GM23338 (cell line): ENCODE data around the gene RO60. TPM values are rescaled to one million over a fixed set of nuclear protein-coding genes. Genes with fewer than 3 reads are reported as not detected.

Experiments used
- ATAC-seq: fragments of 200-7000 bp; cut with Tn5 transposase; 3 replicates; pipeline ENCODE4 v1.9.1; 2020
- DNase-seq: peaks from one replicate; pipeline ENCODE4 v3.0.0-alpha.2; 2015; ENCODE audit warnings: low spot score
- H2AFZ ChIP-seq: fragments of 200-600 bp; sonication (generic); 2 replicates; pipeline ENCODE4 v1.8.0; 2016; ENCODE audit warnings: antibody characterized with exemption, mild to moderate bottlenecking, moderate library complexity
- H3F3A ChIP-seq: fragments of 200-600 bp; sonication (generic); replicated peaks from 2 replicates; pipeline ENCODE4 v1.8.0; 2017; ENCODE audit warnings: antibody characterized with exemption, mixed run types, low read depth
- H3K27ac ChIP-seq: fragments of 200-600 bp; sonication (generic); 2 replicates; pipeline ENCODE4 v1.6.1; 2016; ENCODE audit warnings: low read depth
- H3K27me3 ChIP-seq: fragments of 200-600 bp; sonication (generic); 2 replicates; pipeline ENCODE4 v1.8.0; 2016; ENCODE audit warnings: mild to moderate bottlenecking, mixed run types, moderate library complexity; ENCODE audit not compliant: insufficient read depth
- H3K36me3 ChIP-seq: fragments of 200-600 bp; sonication (generic); 2 replicates; pipeline ENCODE4 v1.8.0; 2016; ENCODE audit warnings: mild to moderate bottlenecking; ENCODE audit not compliant: insufficient read depth
- H3K4me1 ChIP-seq: fragments of 200-600 bp; sonication (generic); 2 replicates; pipeline ENCODE4 v1.8.0; 2016; ENCODE audit warnings: mild to moderate bottlenecking, moderate library complexity; ENCODE audit not compliant: insufficient read depth
- H3K4me2 ChIP-seq: fragments of 200-600 bp; sonication (generic); 2 replicates; pipeline ENCODE4 v1.7.1; 2017; ENCODE audit warnings: mixed run types
- H3K4me3 ChIP-seq: fragments of 200-600 bp; sonication (generic); 2 replicates; pipeline ENCODE4 v1.6.1; 2016; ENCODE audit warnings: mixed run types
- H3K79me2 ChIP-seq: fragments of 200-600 bp; sonication (generic); replicated peaks from 2 replicates; pipeline ENCODE4 v1.8.0; 2017; ENCODE audit warnings: mild to moderate bottlenecking; ENCODE audit not compliant: insufficient read depth
- H3K9me2 ChIP-seq: fragments of 200-600 bp; sonication (generic); 2 replicates; pipeline ENCODE4 v1.8.0; 2017; ENCODE audit not compliant: insufficient read depth
- H4K20me1 ChIP-seq: fragments of 200-600 bp; sonication (generic); replicated peaks from 2 replicates; pipeline ENCODE4 v1.8.0; 2017; ENCODE audit warnings: mild to moderate bottlenecking; ENCODE audit not compliant: insufficient read depth
- H3K27ac Mint-ChIP-seq: 2 replicates; pipeline ENCODE4 v1.8.0; 2020; ENCODE audit warnings: inconsistent platforms, mild to moderate bottlenecking, moderate library complexity, mixed read lengths
- H3K27me3 Mint-ChIP-seq: 3 replicates; pipeline ENCODE4 v1.8.0; 2022; ENCODE audit warnings: low read depth, mild to moderate bottlenecking, moderate library complexity, mixed read lengths, inconsistent platforms; ENCODE audit not compliant: insufficient read depth, poor library complexity
- H3K36me3 Mint-ChIP-seq: 3 replicates; pipeline ENCODE4 v1.8.0; 2021; ENCODE audit warnings: low read depth, mild to moderate bottlenecking, inconsistent platforms, moderate library complexity, mixed read lengths
- H3K4me1 Mint-ChIP-seq: 3 replicates; pipeline ENCODE4 v1.8.0; 2020; ENCODE audit warnings: mild to moderate bottlenecking, inconsistent platforms, mixed read lengths
- H3K4me3 Mint-ChIP-seq: 3 replicates; pipeline ENCODE4 v1.8.0; 2021; ENCODE audit warnings: moderate library complexity, mild to moderate bottlenecking, inconsistent platforms, mixed read lengths
- H3K9me3 Mint-ChIP-seq: 3 replicates; pipeline ENCODE4 v1.8.0; 2020; ENCODE audit warnings: moderate library complexity, mild to moderate bottlenecking, inconsistent platforms, mixed read lengths
- CREB1 ChIP-seq: fragments of 250-450 bp; sonication (Bioruptor Pico); IDR thresholded peaks from 2 replicates; pipeline ENCODE4 v1.5.0; 2020; ENCODE audit warnings: low read depth, mild to moderate bottlenecking, moderate library complexity
- CTCF ChIP-seq, 2 experiments: fragments of 200-600 bp in 1 of 2; sonication (generic) in 1 of 2; conservative IDR thresholded peaks; 2 replicates each; pipeline versions ENCODE4 v1.5.1 to v1.6.1; 2016 to 2017; ENCODE audit warnings: antibody characterized with exemption in 2 of 2, low read depth in 2 of 2, mild to moderate bottlenecking in 2 of 2, moderate library complexity in 1 of 2
- ETS1 ChIP-seq: IDR thresholded peaks from 2 replicates; pipeline ENCODE4 v1.6.1; 2016; ENCODE audit warnings: antibody characterized with exemption
- EZH2 ChIP-seq: fragments of 200-600 bp; sonication (generic); IDR thresholded peaks from one replicate; pipeline ENCODE4 v1.8.0; 2017; ENCODE audit warnings: antibody characterized with exemption, mild to moderate bottlenecking, low read depth; ENCODE audit not compliant: unreplicated experiment
- EZH2phosphoT487 ChIP-seq: fragments of 200-600 bp; sonication (generic); IDR thresholded peaks from one replicate; pipeline ENCODE4 v1.8.1; 2018; ENCODE audit warnings: antibody characterized with exemption; ENCODE audit not compliant: unreplicated experiment
- JUNB ChIP-seq: IDR thresholded peaks from one replicate; pipeline ENCODE4 v1.6.1; 2016; ENCODE audit warnings: antibody characterized with exemption; ENCODE audit not compliant: unreplicated experiment
- NANOG ChIP-seq: IDR thresholded peaks from 2 replicates; pipeline ENCODE4 v1.6.1; 2016; ENCODE audit warnings: antibody characterized with exemption, borderline replicate concordance
- POLR2AphosphoS5 ChIP-seq: IDR thresholded peaks from 2 replicates; pipeline ENCODE4 v1.6.1; 2016; ENCODE audit warnings: antibody characterized with exemption, low read depth
- REST ChIP-seq: IDR thresholded peaks from one replicate; pipeline ENCODE4 v1.6.1; 2018; ENCODE audit warnings: antibody characterized with exemption; ENCODE audit not compliant: unreplicated experiment
- STAT1 ChIP-seq: IDR thresholded peaks from one replicate; pipeline ENCODE4 v1.6.1; 2016; ENCODE audit warnings: antibody characterized with exemption; ENCODE audit not compliant: unreplicated experiment
- ZNF114 ChIP-seq: fragments of 250-450 bp; sonication (Bioruptor Pico); IDR thresholded peaks from 2 replicates; pipeline ENCODE4 v1.5.0; 2020; ENCODE audit warnings: mild to moderate bottlenecking, moderate library complexity
- ZNF331 ChIP-seq: fragments of 250-450 bp; sonication (Bioruptor Pico); IDR thresholded peaks from 2 replicates; pipeline ENCODE4 v1.5.0; 2020; ENCODE audit warnings: low read depth, mild to moderate bottlenecking, moderate library complexity
- polyA plus RNA-seq: library from polyadenylated mRNA; unstranded; fragments of >200 nt; fragmentation: Nextera tagmentation; extraction: Ambion mirVana; gene quantifications from 2 replicates; pipeline ENCODE4 v1.2.1, GENCODE V29; 2016
- total RNA-seq: library from RNA; depleted of rRNA; stranded (reverse); fragments of >200 nt; shearing (Covaris generic); gene quantifications from 2 replicates; pipeline ENCODE4 v1.2.3, GENCODE V29; 2014
- TF ChIP-seq, protein P1 (sequence below): fragments of 250-450 bp; sonication (Bioruptor Pico); IDR thresholded peaks from 2 replicates; pipeline ENCODE4 v1.5.0; 2020; ENCODE audit warnings: mild to moderate bottlenecking, moderate library complexity

RO60 gene
- total and polyA plus RNA-seq, 2 experiments from 2014 or later: 103 to 130 TPM

DNA sequence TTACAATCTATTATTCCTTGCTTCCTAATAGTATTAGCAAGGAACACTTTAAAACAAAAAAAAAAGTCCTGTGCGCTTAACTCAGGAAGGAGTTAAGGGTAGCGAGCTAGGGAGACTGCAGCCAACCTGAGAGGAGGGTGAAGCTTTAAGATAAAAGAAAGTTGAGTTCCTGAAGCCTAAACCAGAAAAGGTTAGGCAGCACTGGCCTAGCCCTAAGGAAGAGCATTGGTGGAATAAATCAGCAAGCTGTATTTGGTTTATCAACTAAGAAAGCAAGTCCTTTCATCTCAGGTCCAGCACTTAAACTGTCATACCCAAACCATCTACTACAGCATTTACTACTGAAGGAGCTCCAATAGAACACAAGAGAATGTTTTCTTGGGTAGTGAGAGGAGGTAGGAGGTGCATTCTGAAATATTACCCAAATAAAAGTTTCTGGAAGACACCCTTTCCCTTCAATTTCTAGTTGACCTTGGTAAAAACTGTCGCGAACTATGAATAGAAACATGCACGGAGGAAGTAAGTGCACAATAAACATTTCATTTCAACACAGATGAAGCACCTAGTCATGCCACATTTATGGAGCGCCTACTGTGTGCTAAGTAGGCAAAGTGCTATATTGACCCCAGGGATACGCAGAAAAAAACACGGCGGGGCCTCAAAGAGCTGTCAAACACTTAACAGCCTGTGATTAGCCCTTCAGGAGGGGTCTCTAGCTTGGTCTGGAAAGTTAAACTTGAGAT is 44.5 kb downstream of the RO60 start:
- Histone ChIP-seq H3F3A (peaks cover 11% of the 10 kb centered on the region), H3K36me3 (no peaks in the 10 kb centered on the region; the same call in 1 of the 2 replicates), H2AFZ (peak overlapping the region; percentile 98), H3K4me1 (peaks cover 11% of the 10 kb centered on the region; the same call in 1 of the 2 replicates), H3K27me3 (peaks cover 16% of the 10 kb centered on the region), H3K9me2 (no peaks in the 10 kb centered on the region), H3K27ac (no peak overlapping the region), H4K20me1 (peaks cover 8% of the 10 kb centered on the region), H3K79me2 (peaks cover 12% of the 10 kb centered on the region; the same call in 1 of the 2 replicates), H3K4me2 (peak overlapping the region; percentile 98), H3K4me3 (peak overlapping the region; percentile 95)
- Mint-ChIP-seq H3K36me3 (no peaks in the 10 kb centered on the region), H3K27me3 (peaks cover 4% of the 10 kb centered on the region), H3K4me3 (peak overlapping the region; percentile 84), H3K4me1 (peaks cover 23% of the 10 kb centered on the region; the same call in 2 of the 3 replicates), H3K27ac (no peak overlapping the region), H3K9me3 (no peaks in the 10 kb centered on the region)
- no peak for TF ChIP-seq REST
- TF ChIP-seq NANOG: no peak
- TF ChIP-seq EZH2phosphoT487: no peak
- no peak for TF ChIP-seq EZH2
- no peak for TF ChIP-seq POLR2AphosphoS5
- no peak for TF ChIP-seq CREB1 (CRISPR knock-in tag)
- TF ChIP-seq CTCF (conservative IDR thresholded peaks at IDR 0.05; ENCODE audit: low read depth in 2 of 2): no peak
- TF ChIP-seq ETS1: no peak
- TF ChIP-seq STAT1: no peak
- TF ChIP-seq ZNF331 (CRISPR knock-in tag): no peak
- no peak for TF ChIP-seq ZNF114 (CRISPR knock-in tag)
- TF ChIP-seq, protein P1, sequence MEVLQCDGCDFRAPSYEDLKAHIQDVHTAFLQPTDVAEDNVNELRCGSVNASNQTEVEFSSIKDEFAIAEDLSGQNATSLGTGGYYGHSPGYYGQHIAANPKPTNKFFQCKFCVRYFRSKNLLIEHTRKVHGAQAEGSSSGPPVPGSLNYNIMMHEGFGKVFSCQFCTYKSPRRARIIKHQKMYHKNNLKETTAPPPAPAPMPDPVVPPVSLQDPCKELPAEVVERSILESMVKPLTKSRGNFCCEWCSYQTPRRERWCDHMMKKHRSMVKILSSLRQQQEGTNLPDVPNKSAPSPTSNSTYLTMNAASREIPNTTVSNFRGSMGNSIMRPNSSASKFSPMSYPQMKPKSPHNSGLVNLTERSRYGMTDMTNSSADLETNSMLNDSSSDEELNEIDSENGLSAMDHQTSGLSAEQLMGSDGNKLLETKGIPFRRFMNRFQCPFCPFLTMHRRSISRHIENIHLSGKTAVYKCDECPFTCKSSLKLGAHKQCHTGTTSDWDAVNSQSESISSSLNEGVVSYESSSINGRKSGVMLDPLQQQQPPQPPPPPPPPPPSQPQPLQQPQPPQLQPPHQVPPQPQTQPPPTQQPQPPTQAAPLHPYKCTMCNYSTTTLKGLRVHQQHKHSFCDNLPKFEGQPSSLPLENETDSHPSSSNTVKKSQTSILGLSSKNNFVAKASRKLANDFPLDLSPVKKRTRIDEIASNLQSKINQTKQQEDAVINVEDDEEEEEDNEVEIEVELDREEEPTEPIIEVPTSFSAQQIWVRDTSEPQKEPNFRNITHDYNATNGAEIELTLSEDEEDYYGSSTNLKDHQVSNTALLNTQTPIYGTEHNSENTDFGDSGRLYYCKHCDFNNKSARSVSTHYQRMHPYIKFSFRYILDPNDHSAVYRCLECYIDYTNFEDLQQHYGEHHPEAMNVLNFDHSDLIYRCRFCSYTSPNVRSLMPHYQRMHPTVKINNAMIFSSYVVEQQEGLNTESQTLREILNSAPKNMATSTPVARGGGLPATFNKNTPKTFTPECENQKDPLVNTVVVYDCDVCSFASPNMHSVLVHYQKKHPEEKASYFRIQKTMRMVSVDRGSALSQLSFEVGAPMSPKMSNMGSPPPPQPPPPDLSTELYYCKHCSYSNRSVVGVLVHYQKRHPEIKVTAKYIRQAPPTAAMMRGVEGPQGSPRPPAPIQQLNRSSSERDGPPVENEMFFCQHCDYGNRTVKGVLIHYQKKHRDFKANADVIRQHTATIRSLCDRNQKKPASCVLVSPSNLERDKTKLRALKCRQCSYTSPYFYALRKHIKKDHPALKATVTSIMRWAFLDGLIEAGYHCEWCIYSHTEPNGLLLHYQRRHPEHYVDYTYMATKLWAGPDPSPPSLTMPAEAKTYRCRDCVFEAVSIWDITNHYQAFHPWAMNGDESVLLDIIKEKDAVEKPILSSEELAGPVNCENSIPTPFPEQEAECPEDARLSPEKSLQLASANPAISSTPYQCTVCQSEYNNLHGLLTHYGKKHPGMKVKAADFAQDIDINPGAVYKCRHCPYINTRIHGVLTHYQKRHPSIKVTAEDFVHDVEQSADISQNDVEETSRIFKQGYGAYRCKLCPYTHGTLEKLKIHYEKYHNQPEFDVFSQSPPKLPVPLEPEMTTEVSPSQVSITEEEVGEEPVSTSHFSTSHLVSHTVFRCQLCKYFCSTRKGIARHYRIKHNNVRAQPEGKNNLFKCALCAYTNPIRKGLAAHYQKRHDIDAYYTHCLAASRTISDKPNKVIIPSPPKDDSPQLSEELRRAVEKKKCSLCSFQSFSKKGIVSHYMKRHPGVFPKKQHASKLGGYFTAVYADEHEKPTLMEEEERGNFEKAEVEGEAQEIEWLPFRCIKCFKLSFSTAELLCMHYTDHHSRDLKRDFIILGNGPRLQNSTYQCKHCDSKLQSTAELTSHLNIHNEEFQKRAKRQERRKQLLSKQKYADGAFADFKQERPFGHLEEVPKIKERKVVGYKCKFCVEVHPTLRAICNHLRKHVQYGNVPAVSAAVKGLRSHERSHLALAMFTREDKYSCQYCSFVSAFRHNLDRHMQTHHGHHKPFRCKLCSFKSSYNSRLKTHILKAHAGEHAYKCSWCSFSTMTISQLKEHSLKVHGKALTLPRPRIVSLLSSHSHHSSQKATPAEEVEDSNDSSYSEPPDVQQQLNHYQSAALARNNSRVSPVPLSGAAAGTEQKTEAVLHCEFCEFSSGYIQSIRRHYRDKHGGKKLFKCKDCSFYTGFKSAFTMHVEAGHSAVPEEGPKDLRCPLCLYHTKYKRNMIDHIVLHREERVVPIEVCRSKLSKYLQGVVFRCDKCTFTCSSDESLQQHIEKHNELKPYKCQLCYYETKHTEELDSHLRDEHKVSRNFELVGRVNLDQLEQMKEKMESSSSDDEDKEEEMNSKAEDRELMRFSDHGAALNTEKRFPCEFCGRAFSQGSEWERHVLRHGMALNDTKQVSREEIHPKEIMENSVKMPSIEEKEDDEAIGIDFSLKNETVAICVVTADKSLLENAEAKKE: no peak
- TF ChIP-seq JUNB: no peak
- no peak for DNase-seq
- ATAC-seq: no peak
